Heart left ventricle (tissue), 16 donors: ENCODE measurements around the gene KLHL29. TPM values are rescaled to one million over a fixed set of nuclear protein-coding genes. Genes with fewer than 3 reads are reported as not detected.
A peak's percentile ranks its signal among the peaks of the same experiment; 100 is the strongest.

Source experiments
- ATAC-seq, 4 donors: fragments of 200-7000 bp; cut with Tn5 transposase; one replicate each; pipeline ENCODE4 v1.9.1; 2020 to 2022; ENCODE audit warnings: moderate library complexity in 4 of 4, mild to moderate bottlenecking in 3 of 4, moderate number of reproducible peaks in 1 of 4
- DNase-seq, 5 donors: peaks; one replicate each; pipeline ENCODE4 v3.0.0-alpha.2; 2020
- H3K27ac ChIP-seq, 12 donors: fragments of 200-600 bp; sonication (generic) in 4 of 12; one replicate each; pipeline versions ENCODE4 v1.5.0 to v1.8.0; 2016 to 2022; ENCODE audit warnings: mild to moderate bottlenecking in 2 of 12
- H3K27me3 ChIP-seq, 9 donors: fragments of 200-600 bp; sonication (generic) in 2 of 9; one replicate each; pipeline versions ENCODE4 v1.5.1 to v1.8.0; 2016 to 2022; ENCODE audit warnings: mild to moderate bottlenecking in 3 of 9
- H3K36me3 ChIP-seq, 9 donors: fragments of 200-600 bp; sonication (generic) in 2 of 9; one replicate each; pipeline versions ENCODE4 v1.5.0 to v1.8.0; 2018 to 2022; ENCODE audit warnings: mild to moderate bottlenecking in 2 of 9
- H3K4me1 ChIP-seq, 12 donors: fragments of 200-600 bp; sonication (generic) in 4 of 12; one replicate each; pipeline versions ENCODE4 v1.5.0 to v1.8.0; 2016 to 2022; ENCODE audit warnings: mild to moderate bottlenecking in 3 of 12
- H3K4me3 ChIP-seq, 12 donors: fragments of 200-600 bp; sonication (generic) in 4 of 12; one replicate each; pipeline versions ENCODE4 v1.5.0 to v1.8.0; 2017 to 2022; ENCODE audit warnings: mild to moderate bottlenecking in 9 of 12, moderate library complexity in 4 of 12
- H3K9me3 ChIP-seq, 12 donors: fragments of 200-600 bp; sonication (generic) in 4 of 12; one replicate each; pipeline versions ENCODE4 v1.5.0 to v1.8.0; 2016 to 2022; ENCODE audit warnings: mild to moderate bottlenecking in 1 of 12
- CTCF ChIP-seq, 12 donors: fragments of 200-600 bp; sonication (generic) in 4 of 12; IDR thresholded peaks; one replicate each; pipeline versions ENCODE4 v1.5.0 to v1.8.0; 2018 to 2022; ENCODE audit warnings: antibody characterized with exemption in 12 of 12, mild to moderate bottlenecking in 5 of 12
- POLR2A ChIP-seq, 2 donors: fragments of 450-650 bp; IDR thresholded peaks; one replicate each; pipeline ENCODE4 v1.6.1; 2017; ENCODE audit warnings: antibody characterized with exemption in 2 of 2, mild to moderate bottlenecking in 2 of 2, moderate library complexity in 2 of 2
- whole genome bisulfite sequencing, 4 donors: extraction: QIAGEN DNeasy Blood & Tissue Kit in 2 of 4; methylation state at CpG; one replicate each; pipeline versions ENCODE4 v1.1.5 to v1.1.7; 2013 to 2018; 5-methylcytosine and 5-hydroxymethylcytosine counted together
- intact Hi-C, 10 donors: fragments of 100-400 bp; cut with DNase I; formaldehyde crosslinking; loops; one replicate each; pipeline versions ENCODE4 v1.11.1 to v1.14.2; 2022
- polyA plus RNA-seq, 2 donors: library from polyadenylated mRNA; stranded (reverse); fragments of 200-250 nt; gene quantifications; one replicate each; pipeline ENCODE4 v1.2.3, GENCODE V29; 2013
- total RNA-seq, 9 donors: library from RNA; depleted of rRNA in 2 of 9; stranded (reverse); fragments of >200 nt in 2 of 9; fragmentation: NEBNext Ultra II Directional in 3 of 9; extraction: Animal tissue kit (Norgen Biotek cat#: 25700) in 3 of 9; gene quantifications; one replicate each; pipeline versions ENCODE4 v1.1.0 to v1.2.4, GENCODE V29; 2016 to 2023
- donor health status: ischemic (EF 13 %, LVEDD 7.1; RV severe dilation, severe dysfunction).
- donor health status: healthy with polysubstance abuse.
- donor health status: DM: no; HTN: yes; CAD: no.
- donor health status: DM: no; HTN: no; CAD: no.
- donor health status: ischemic (EF 25% LVEDD 6.9; RV normal size, moderate dysfunction).
- donor health status: ischemic (EF 25% LVEDD 5.7; RV mildly dilated, moderate dysfunction).
- donor health status: healthy.
- donor health status: DM: yes; HTN: yes; CAD: no.
- donor health status: ischemic (EF 35%, LVEDD 5.7; RV mildly dilated, moderate dysfunction).
- donor health status: nonischemic (EF 11% LVEDD 7.7; RV severe dilation, severe dysfunction).
- donor health status: DM: yes; HTN: yes; CAD: no.
- donor health status: PGD.
- donor health status: ischemic (EF 29% LVEDD 5.4; RV normal size, mild dysfunction).
- donor health status: nonischemic (EF 23%, LVEDD 6.1; RV moderate dilation, normal function).

The KLHL29 gene
- total and polyA plus RNA-seq, 11 donors: 0.74 to 2.7 (median 1.1) TPM

GRCh38 chr2:23699580-23699925 lies 314.6 kb downstream of the KLHL29 start:
- ATAC-seq (no peak), DNase-seq (peak in 1 of 5 donors; percentile 15)
- Histone ChIP-seq H3K36me3 (peaks cover 0 to 24% (median 0%) of the 10 kb centered on the region in 9 donors), H3K27ac (no peak overlapping the region), H3K4me3 (no peak overlapping the region), H3K4me1 (peaks cover 0 to 7% (median 0%) of the 10 kb centered on the region in 12 donors), H3K9me3 (no peaks in the 10 kb centered on the region), H3K27me3 (no peaks in the 10 kb centered on the region)
- TF ChIP-seq CTCF (IDR thresholded peaks at IDR 0.05): no peak
- TF ChIP-seq POLR2A (IDR thresholded peaks at IDR 0.05): no peak
- 92 to 99% (median 95%) methylated on average over 5 of the region's 5 CpGs for WGBS, 4 donors
- intact Hi-C loops: no loop called here

- peaks cover 0 to 26% (median 0%) of the 10 kb centered on the region in 9 donors for H3K36me3 ChIP-seq
- no peaks in the 10 kb centered on the region for H3K27me3 ChIP-seq
- TF ChIP-seq CTCF (IDR thresholded peaks at IDR 0.05): no peak
- TF ChIP-seq POLR2A (IDR thresholded peaks at IDR 0.05): no peak
- intact Hi-C loops: no loop called here
- no peaks in the 10 kb centered on the region for H3K9me3 ChIP-seq
- WGBS, 4 donors: 79 to 94% (median 89%) methylated on average over 5 of the region's 5 CpGs
- H3K27ac ChIP-seq: no peak overlapping the region
- no peak for ATAC-seq
- H3K4me1 ChIP-seq: peaks cover 0 to 7% (median 0%) of the 10 kb centered on the region in 12 donors
- DNase-seq: peak in 1 of 5 donors; percentile 10
- no peak overlapping the region for H3K4me3 ChIP-seq
Measured at GRCh38 chr2:23700627-23701026, 315.6 kb downstream of the KLHL29 start.

GRCh38 chr2:23703037-23703582 lies 318.1 kb downstream of the KLHL29 start:
- H3K36me3 ChIP-seq: peaks cover 0 to 36% (median 18%) of the 10 kb centered on the region in 9 donors
- peaks cover 0 to 7% (median 0%) of the 10 kb centered on the region in 12 donors for H3K4me1 ChIP-seq
- intact Hi-C loops: no loop called here
- no peaks in the 10 kb centered on the region for H3K9me3 ChIP-seq
- no peak overlapping the region for H3K4me3 ChIP-seq
- no peaks in the 10 kb centered on the region for H3K27me3 ChIP-seq
- ATAC-seq (no peak), DNase-seq (peak in 1 of 5 donors; percentile 12)
- H3K27ac ChIP-seq: no peak overlapping the region
- 95 to 98% (median 98%) methylated on average over 13 to 17 of the region's 17 CpGs for WGBS, 4 donors
- TF ChIP-seq POLR2A (IDR thresholded peaks at IDR 0.05): no peak
- TF ChIP-seq CTCF (IDR thresholded peaks at IDR 0.05): no peak

GRCh38 chr2:23703583-23704385 lies 318.8 kb downstream of the KLHL29 start:
- WGBS, 4 donors: 76 to 86% (median 80%) methylated on average over 15 to 16 of the region's 16 CpGs
- H3K9me3 ChIP-seq: no peaks in the 10 kb centered on the region
- peaks cover 0 to 5% (median 0%) of the 10 kb centered on the region in 12 donors for H3K4me1 ChIP-seq
- peaks cover 0 to 42% (median 25%) of the 10 kb centered on the region in 9 donors for H3K36me3 ChIP-seq
- DNase-seq (no peak), ATAC-seq (peak in 1 of 4 donors; percentile 35)
- TF ChIP-seq CTCF (IDR thresholded peaks at IDR 0.05): no peak
- TF ChIP-seq POLR2A (IDR thresholded peaks at IDR 0.05): no peak
- no peak overlapping the region for H3K4me3 ChIP-seq
- no peaks in the 10 kb centered on the region for H3K27me3 ChIP-seq
- no peak overlapping the region for H3K27ac ChIP-seq
- intact Hi-C loops: no loop called here
